ENCODE data around the gene DNPEP.

The DNPEP gene

DNA sequence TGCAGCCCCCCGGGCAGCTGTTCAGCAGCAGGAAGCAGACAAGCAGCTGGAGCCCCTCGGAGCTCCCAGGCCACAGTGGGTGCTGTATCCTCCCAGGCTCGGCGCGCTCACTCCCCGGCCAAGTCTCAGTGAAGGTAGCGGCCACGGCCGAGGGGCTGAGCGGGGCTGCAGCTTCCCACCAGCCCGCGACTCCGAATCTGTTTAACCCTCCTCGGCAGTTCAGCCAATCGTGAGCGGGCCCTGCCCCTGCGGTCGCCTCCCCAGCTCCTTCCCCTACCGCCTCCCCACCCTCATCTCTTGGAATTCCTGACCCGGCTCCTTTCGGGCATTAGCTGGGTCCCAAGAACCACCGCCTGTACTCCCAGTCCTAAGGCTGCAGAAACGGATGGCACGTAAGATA lies 55.2 kb downstream of the DNPEP start, which contains the start of gene RESP18:
RESP18 (minus strand) TSS at position 203 of the 400 bp plus-strand sequence.
- H3K36me3 ChIP-seq (ENCODE audit: control insufficient read depth, insufficient read depth, low read length), result no peaks in the 10 kb centered on the region
- DNase-seq (ENCODE audit: extremely low read depth, insufficient read length), result no peak
- H3K4me3 ChIP-seq (replicated peaks; ENCODE audit: low read depth, low read length), result no peak within 1 kb of the TSS
- H3K27me3 ChIP-seq (replicated peaks; ENCODE audit: control insufficient read depth, insufficient read depth, low read length), result no peaks in the 10 kb centered on the region; the same call in none of the 2 replicates
- TF ChIP-seq, protein P1, sequence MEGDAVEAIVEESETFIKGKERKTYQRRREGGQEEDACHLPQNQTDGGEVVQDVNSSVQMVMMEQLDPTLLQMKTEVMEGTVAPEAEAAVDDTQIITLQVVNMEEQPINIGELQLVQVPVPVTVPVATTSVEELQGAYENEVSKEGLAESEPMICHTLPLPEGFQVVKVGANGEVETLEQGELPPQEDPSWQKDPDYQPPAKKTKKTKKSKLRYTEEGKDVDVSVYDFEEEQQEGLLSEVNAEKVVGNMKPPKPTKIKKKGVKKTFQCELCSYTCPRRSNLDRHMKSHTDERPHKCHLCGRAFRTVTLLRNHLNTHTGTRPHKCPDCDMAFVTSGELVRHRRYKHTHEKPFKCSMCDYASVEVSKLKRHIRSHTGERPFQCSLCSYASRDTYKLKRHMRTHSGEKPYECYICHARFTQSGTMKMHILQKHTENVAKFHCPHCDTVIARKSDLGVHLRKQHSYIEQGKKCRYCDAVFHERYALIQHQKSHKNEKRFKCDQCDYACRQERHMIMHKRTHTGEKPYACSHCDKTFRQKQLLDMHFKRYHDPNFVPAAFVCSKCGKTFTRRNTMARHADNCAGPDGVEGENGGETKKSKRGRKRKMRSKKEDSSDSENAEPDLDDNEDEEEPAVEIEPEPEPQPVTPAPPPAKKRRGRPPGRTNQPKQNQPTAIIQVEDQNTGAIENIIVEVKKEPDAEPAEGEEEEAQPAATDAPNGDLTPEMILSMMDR (IDR thresholded peaks at IDR 0.05; ENCODE audit: insufficient read depth, low read length, poor library complexity, severe bottlenecking), result no peak

DNA sequence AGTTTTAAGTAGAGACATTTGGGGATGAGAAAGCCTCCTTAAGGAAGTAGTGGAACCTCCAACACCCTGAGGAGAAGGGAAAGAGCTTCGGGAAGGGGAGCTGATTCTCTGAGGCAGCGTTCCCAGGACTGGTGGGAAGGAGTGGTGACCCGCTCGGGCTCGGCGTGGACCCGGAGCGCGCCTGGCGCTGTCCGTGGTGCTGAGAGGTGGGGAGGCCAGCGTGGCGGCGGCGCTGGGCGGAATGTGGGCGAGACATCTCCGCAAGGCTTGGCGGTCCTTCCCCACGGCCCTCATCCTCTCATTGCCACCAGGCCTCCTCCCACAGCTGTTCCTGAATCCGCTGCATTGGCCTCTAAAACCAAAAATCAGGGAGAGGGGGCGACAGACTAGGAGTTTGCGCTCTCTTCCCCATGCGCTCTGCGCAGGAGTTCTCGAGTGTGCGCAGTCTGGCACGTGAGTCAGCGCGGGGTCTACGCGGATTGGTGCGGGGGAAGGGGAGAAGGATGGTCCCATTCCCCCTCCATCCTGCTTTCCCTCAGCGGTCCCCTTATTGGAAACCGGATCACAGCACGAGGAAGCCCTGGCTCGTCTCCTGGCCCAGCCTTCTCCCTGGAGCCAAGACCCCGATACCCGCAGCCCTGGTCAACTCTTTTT lies 56.0 kb downstream of the DNPEP start:
- no peaks in the 10 kb centered on the region; the same call in none of the 2 replicates for H3K27me3 ChIP-seq (replicated peaks; ENCODE audit: control insufficient read depth, insufficient read depth, low read length)
- H3K36me3 ChIP-seq (ENCODE audit: control insufficient read depth, insufficient read depth, low read length), result no peaks in the 10 kb centered on the region
- TF ChIP-seq, protein P1 (IDR thresholded peaks at IDR 0.05; ENCODE audit: insufficient read depth, low read length, poor library complexity, severe bottlenecking), result no peak
- no peak overlapping the region for H3K4me3 ChIP-seq (replicated peaks; ENCODE audit: low read depth, low read length)
- DNase-seq (ENCODE audit: extremely low read depth, insufficient read length), result no peak

DNA sequence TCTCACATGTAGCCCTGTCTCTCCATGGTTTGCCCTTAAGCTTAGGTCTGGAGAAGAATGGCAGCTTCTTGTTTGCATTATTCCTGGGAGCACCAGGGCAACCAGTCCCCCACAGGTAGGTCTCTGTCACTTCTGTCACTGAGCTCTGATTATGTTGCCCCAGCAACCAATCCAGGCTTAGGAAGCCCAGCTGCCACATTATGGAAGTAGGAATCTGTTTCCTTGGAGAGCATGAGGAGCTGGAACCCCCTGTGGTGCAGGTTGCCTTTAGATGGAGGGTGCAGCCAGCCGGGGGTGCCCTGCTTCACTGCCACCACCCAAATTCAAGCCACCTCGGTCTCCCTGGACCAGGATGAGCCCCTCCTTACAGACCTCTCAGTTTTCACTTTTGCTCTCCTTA lies 60.0 kb downstream of the DNPEP start:
- Histone ChIP-seq H3K27me3 (replicated peaks; ENCODE audit: control insufficient read depth, insufficient read depth, low read length) (peaks cover 1% of the 10 kb centered on the region; the same call in 1 of the 2 replicates), H3K4me3 (replicated peaks; ENCODE audit: low read depth, low read length) (no peak overlapping the region), H3K36me3 (ENCODE audit: control insufficient read depth, insufficient read depth, low read length) (no peaks in the 10 kb centered on the region)
- DNase-seq (ENCODE audit: extremely low read depth, insufficient read length), result no peak
- TF ChIP-seq, protein P1 (IDR thresholded peaks at IDR 0.05; ENCODE audit: insufficient read depth, low read length, poor library complexity, severe bottlenecking), result no peak

DNA sequence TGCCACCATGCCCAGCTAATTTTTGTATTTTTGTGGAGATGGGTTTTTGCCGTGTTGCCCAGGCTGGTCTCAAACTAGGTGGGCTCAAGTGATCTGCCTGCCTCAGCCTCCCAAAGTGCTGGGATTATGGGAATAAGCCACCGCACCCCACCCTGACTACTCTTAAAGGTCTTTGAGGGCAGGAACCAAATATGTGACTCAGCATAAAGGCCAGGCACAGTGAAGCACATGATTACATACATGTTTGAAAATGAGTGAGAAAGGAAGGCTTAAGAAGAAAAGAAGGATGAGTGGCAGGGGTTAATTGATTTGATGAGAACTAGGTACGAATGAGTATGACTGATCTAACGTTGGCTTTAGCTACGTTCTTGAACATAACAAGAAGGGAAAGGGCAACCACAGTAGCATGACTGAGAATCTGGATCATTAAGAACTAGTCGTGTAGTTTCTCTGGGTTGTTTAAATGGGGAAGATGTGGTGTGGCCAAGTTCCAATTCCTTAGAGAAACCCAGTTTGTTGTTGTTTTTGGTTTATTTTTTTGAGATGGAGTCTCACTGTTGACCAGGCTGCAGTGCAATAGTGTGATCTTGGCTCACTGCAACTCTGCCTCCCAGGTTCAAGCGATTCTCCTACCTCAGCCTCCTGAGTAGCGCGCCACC lies 61.9 kb downstream of the DNPEP start:
- Histone ChIP-seq H3K27me3 (replicated peaks; ENCODE audit: control insufficient read depth, insufficient read depth, low read length) (peaks cover 1% of the 10 kb centered on the region; the same call in 1 of the 2 replicates), H3K4me3 (replicated peaks; ENCODE audit: low read depth, low read length) (no peak overlapping the region), H3K36me3 (ENCODE audit: control insufficient read depth, insufficient read depth, low read length) (no peaks in the 10 kb centered on the region)
- no peak for DNase-seq (ENCODE audit: extremely low read depth, insufficient read length)
- TF ChIP-seq, protein P1 (IDR thresholded peaks at IDR 0.05; ENCODE audit: insufficient read depth, low read length, poor library complexity, severe bottlenecking), result no peak

DNA sequence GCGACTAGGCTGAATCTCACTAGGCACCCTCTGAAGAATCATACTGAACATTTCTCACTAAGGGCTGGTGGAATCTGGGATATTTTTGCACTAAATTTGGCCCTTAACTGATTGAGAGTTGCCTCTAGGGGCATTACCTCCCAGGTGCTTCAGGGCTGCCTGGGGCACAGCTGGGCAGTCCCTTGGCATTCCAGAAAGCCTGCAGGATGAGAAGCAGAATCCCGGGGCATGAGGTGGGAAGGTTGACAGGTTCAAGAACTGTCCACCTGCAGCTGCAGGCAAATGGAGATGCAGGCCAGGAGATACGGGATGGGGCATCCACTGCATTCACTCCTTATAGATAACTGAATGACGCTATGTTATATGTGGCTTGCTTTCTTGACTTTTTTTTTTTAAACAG lies 62.6 kb downstream of the DNPEP start:
- Histone ChIP-seq H3K36me3 (ENCODE audit: control insufficient read depth, insufficient read depth, low read length) (no peaks in the 10 kb centered on the region), H3K4me3 (replicated peaks; ENCODE audit: low read depth, low read length) (no peak overlapping the region), H3K27me3 (replicated peaks; ENCODE audit: control insufficient read depth, insufficient read depth, low read length) (peaks cover 1% of the 10 kb centered on the region; the same call in 1 of the 2 replicates)
- TF ChIP-seq, protein P1 (IDR thresholded peaks at IDR 0.05; ENCODE audit: insufficient read depth, low read length, poor library complexity, severe bottlenecking), result no peak
- no peak for DNase-seq (ENCODE audit: extremely low read depth, insufficient read length)

Measured in GM06990 (cell line).